Ovary (tissue), 9 donors: Measurements from ENCODE around the gene OGFRL1. TPM values are rescaled to one million over a fixed set of nuclear protein-coding genes. Genes with fewer than 3 reads are reported as not detected.

Source experiments
- DNase-seq, 5 donors: peaks; one replicate each; pipeline ENCODE4 v3.0.0-alpha.2; 2019 to 2020
- H3K27ac ChIP-seq, 2 donors: fragments of 200-600 bp; one replicate each; pipeline versions ENCODE4 v1.5.1 to v1.8.0; 2019 to 2022
- H3K27me3 ChIP-seq: fragments of 200-600 bp; one replicate; pipeline ENCODE4 v1.8.0; 2022
- H3K36me3 ChIP-seq: fragments of 200-600 bp; sonication (generic); one replicate; pipeline ENCODE4 v1.5.1; 2019
- H3K4me1 ChIP-seq: one replicate; pipeline ENCODE4 v1.8.1; 2013; ENCODE audit warnings: mild to moderate bottlenecking, moderate library complexity; ENCODE audit not compliant: insufficient read depth
- H3K4me3 ChIP-seq: fragments of 200-600 bp; sonication (generic); one replicate; pipeline ENCODE4 v1.5.1; 2017
- H3K9me3 ChIP-seq, 2 donors: fragments of 200-600 bp in 1 of 2; sonication (generic) in 1 of 2; one replicate each; pipeline versions ENCODE4 v1.5.1 to v1.8.1; 2013 to 2019; ENCODE audit warnings: mild to moderate bottlenecking in 1 of 2, moderate library complexity in 1 of 2
- EP300 ChIP-seq: sonication (generic); formaldehyde crosslinking; IDR thresholded peaks from one replicate; pipeline ENCODE4 v1.6.1; 2017; ENCODE audit warnings: antibody characterized with exemption
- POLR2A ChIP-seq: fragments of 450-650 bp; IDR thresholded peaks from one replicate; pipeline ENCODE4 v1.6.1; 2017; ENCODE audit warnings: antibody characterized with exemption, mild to moderate bottlenecking, moderate library complexity
- WGBS, 3 donors: extraction: QIAGEN DNeasy Blood & Tissue Kit in 1 of 3; methylation state at CpG; one replicate each; pipeline versions ENCODE4 v1.1.5 to v1.1.7; 2013 to 2017; 5-methylcytosine and 5-hydroxymethylcytosine counted together
- intact Hi-C, 4 donors: fragments of 100-400 bp; cut with DNase I; formaldehyde crosslinking; loops; one replicate each; pipeline versions ENCODE4 v1.11.0 to v1.15.1; 2022 to 2023
- polyA plus RNA-seq, 2 donors: library from polyadenylated mRNA; stranded (reverse); fragments of 200-250 nt in 1 of 2; fragments of 350-450 nt in 1 of 2; fragmentation: Illumina TruSeq in 1 of 2; extraction: RNeasy Lipid Tissue Mini Kit (QIAGEN cat#74804) in 1 of 2; gene quantifications; one replicate each; pipeline ENCODE4 v1.2.3, GENCODE V29; 2013 to 2014
- total RNA-seq, 7 donors: library from RNA; depleted of rRNA in 2 of 7; stranded (reverse); fragments of >200 nt in 2 of 7; fragmentation: NEBNext Ultra II Directional in 3 of 7; extraction: Animal tissue kit (Norgen Biotek cat#: 25700) in 3 of 7; gene quantifications; one replicate each; pipeline versions ENCODE4 v1.1.0 to v1.2.4, GENCODE V29; 2016 to 2023
- TF ChIP-seq, protein P1 (sequence below), 3 donors: fragments of 450-650 bp in 2 of 3; fragments of 200-600 bp in 1 of 3; IDR thresholded peaks; one replicate each; pipeline versions ENCODE4 v1.5.1 to v1.8.0; 2016 to 2022; ENCODE audit warnings: antibody characterized with exemption in 3 of 3, mild to moderate bottlenecking in 1 of 3
- donor health status: DM: no; HTN: no; CAD: no; lungs with moderate emphysema.
- donor health status: DM: no; HTN: no; CAD: no.
- donor health status: Bipolar disorder and iron deficiency.
- donor health status: DM: yes; HTN: yes; CAD: no.
- donor health status: DM: no; HTN: no; CAD: no.
- donor health status: DM: yes; HTN: yes; CAD: no.

The OGFRL1 gene
- total and polyA plus RNA-seq, 9 donors = 3.0 to 16.1 (median 9.0) TPM

DNA sequence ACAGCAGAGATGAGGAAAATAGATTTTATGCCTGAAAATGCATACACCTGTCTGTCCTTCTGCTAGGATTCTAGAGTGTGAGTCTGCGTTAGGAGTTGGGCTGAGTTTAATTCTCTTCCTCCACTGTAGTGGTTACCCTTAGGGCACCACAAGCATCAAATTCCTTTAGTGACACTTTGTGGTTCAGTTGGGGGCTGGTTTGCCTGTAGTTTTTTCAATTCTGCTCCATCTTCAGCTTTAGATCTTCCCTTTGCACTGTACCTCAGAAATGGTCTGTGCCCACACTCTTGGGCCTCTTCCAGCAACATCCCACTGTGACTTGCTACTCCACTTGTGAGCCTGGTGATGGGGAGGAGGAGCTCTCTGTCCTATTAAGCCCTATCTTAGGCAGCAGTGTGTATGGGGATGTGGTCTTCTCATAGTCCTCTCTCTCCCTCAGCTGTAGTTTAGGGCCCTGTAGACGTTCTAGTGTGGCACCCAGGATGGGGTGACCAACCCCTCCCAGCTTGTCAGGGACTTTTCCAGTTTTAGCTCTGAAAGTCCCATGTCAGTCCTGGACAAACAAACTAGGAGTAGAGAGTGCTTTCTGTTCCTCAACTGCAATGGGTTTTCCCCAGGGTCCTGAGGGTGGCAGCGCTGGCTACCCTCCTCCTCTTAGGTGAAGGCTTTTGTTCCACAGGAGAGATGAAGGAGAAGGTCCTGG is 19.7 kb upstream of the OGFRL1 start:
- Histone ChIP-seq H3K27ac (no peak overlapping the region), H3K27me3 (no peaks in the 10 kb centered on the region), H3K9me3 (no peaks in the 10 kb centered on the region), H3K4me1 (no peaks in the 10 kb centered on the region), H3K36me3 (no peaks in the 10 kb centered on the region), H3K4me3 (no peak overlapping the region)
- TF ChIP-seq POLR2A (no peak), EP300 (no peak)
- TF ChIP-seq, protein P1, sequence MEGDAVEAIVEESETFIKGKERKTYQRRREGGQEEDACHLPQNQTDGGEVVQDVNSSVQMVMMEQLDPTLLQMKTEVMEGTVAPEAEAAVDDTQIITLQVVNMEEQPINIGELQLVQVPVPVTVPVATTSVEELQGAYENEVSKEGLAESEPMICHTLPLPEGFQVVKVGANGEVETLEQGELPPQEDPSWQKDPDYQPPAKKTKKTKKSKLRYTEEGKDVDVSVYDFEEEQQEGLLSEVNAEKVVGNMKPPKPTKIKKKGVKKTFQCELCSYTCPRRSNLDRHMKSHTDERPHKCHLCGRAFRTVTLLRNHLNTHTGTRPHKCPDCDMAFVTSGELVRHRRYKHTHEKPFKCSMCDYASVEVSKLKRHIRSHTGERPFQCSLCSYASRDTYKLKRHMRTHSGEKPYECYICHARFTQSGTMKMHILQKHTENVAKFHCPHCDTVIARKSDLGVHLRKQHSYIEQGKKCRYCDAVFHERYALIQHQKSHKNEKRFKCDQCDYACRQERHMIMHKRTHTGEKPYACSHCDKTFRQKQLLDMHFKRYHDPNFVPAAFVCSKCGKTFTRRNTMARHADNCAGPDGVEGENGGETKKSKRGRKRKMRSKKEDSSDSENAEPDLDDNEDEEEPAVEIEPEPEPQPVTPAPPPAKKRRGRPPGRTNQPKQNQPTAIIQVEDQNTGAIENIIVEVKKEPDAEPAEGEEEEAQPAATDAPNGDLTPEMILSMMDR (IDR thresholded peaks at IDR 0.05) = no peak
- WGBS, 3 donors = 72 to 77% (median 74%) methylated on average over 3 of the region's 3 CpGs
- intact Hi-C loops = no loop called here
- no peak for DNase-seq

- H3K4me1 ChIP-seq = no peaks in the 10 kb centered on the region
- H3K27ac ChIP-seq = no peak overlapping the region
- H3K4me3 ChIP-seq = no peak overlapping the region
- H3K9me3 ChIP-seq = no peaks in the 10 kb centered on the region
- H3K36me3 ChIP-seq = no peaks in the 10 kb centered on the region
- 57 to 67% (median 67%) methylated on average over 3 of the region's 3 CpGs for WGBS, 3 donors
- DNase-seq = no peak
- TF ChIP-seq, protein P1 (IDR thresholded peaks at IDR 0.05) = no peak
- TF ChIP-seq POLR2A (no peak), EP300 (no peak)
- intact Hi-C loops = no loop called here
- H3K27me3 ChIP-seq = no peaks in the 10 kb centered on the region
Observed at GRCh38 chr6:71277926-71278600, 10.5 kb upstream of the OGFRL1 start.

- WGBS, 3 donors = 79 to 91% (median 90%) methylated on average over 2 of the region's 2 CpGs
- no peak for TF ChIP-seq EP300
- TF ChIP-seq, protein P1 (IDR thresholded peaks at IDR 0.05) = no peak
- Histone ChIP-seq H3K36me3 (no peaks in the 10 kb centered on the region), H3K9me3 (no peaks in the 10 kb centered on the region), H3K4me1 (no peaks in the 10 kb centered on the region), H3K27ac (no peak overlapping the region), H3K4me3 (no peak overlapping the region), H3K27me3 (no peaks in the 10 kb centered on the region)
- intact Hi-C loops = no loop called here
- DNase-seq = no peak
Observed at GRCh38 chr6:71279321-71279720, 9.3 kb upstream of the OGFRL1 start.

DNA sequence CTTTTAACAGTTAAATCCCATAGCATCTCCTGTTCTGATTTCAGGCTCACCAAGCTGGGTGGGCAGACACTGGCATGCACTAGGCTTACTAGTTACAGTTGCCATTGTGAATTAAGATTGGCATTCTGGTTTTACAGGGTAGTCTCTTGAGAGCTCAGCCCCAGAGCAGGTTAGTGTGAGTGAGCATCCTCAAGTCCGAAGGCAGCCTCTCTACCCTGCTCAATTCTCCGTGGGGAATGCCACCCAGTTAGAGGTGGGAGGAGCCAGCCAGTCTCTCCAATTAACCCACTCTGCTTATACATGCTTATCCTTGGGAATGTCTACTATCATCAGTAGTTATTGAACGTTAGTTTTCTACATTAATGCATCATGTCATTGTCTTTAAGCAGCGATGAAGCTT is 8.9 kb upstream of the OGFRL1 start:
- DNase-seq = no peak
- Histone ChIP-seq H3K4me3 (no peak overlapping the region), H3K9me3 (no peaks in the 10 kb centered on the region), H3K36me3 (no peaks in the 10 kb centered on the region), H3K27ac (no peak overlapping the region), H3K27me3 (no peaks in the 10 kb centered on the region), H3K4me1 (no peaks in the 10 kb centered on the region)
- intact Hi-C loops = no loop called here
- TF ChIP-seq, protein P1 (IDR thresholded peaks at IDR 0.05) = no peak
- TF ChIP-seq POLR2A = no peak
- no peak for TF ChIP-seq EP300
- 34 to 52% (median 40%) methylated on average over 4 of the region's 4 CpGs for WGBS, 3 donors
